ENCODE data around the gene TGM5. TPM values are rescaled to one million over a fixed set of nuclear protein-coding genes. Genes with fewer than 3 reads are reported as not detected.

Gene TGM5
- total RNA-seq, 1 experiment from 2014 or later = 0.39 TPM

GRCh38 chr15:43207024-43207423, 59.7 kb downstream of the TGM5 start:
- POLR2A ChIA-PET (ENCODE audit: unreplicated experiment) = no interaction called here

GRCh38 chr15:43206054-43206453, 60.7 kb downstream of the TGM5 start:
- ChIA-PET CTCF (no interaction called here), POLR2A (ENCODE audit: unreplicated experiment) (no interaction called here)
- TF ChIP-seq EZH2 (IDR thresholded peaks at IDR 0.05; ENCODE audit: low read depth) = no peak
- TF ChIP-seq CTCF (conservative IDR thresholded peaks at IDR 0.05) = no peak
- Histone ChIP-seq H3K79me2 (ENCODE audit: low read depth) (no peaks in the 10 kb centered on the region), H4K20me1 (ENCODE audit: insufficient read depth) (no peaks in the 10 kb centered on the region), H3F3A (ENCODE audit: insufficient read depth, low read depth) (no peaks in the 10 kb centered on the region), H2AFZ (no peak overlapping the region), H3K36me3 (ENCODE audit: low read depth) (no peaks in the 10 kb centered on the region), H3K9me3 (ENCODE audit: insufficient read depth, low read depth) (no peaks in the 10 kb centered on the region), H3K27me3 (ENCODE audit: insufficient read depth, low read depth) (no peaks in the 10 kb centered on the region), H3K4me2 (no peak overlapping the region), H3K4me1 (replicated peaks; ENCODE audit: insufficient read depth) (no peaks in the 10 kb centered on the region), H3K27ac (no peak overlapping the region), H3K4me3 (no peak overlapping the region), H3K9me2 (ENCODE audit: insufficient read depth) (no peaks in the 10 kb centered on the region)
- BruUV-seq (replicated peaks) = no TSS peak
- no peak for DNase-seq
- intact Hi-C loops (cut with micrococcal nuclease; ENCODE audit: unreplicated experiment) = no loop called here

More at GRCh38 chr15:43207024-43207423, 59.7 kb downstream of the TGM5 start:
- CTCF ChIA-PET = no interaction called here
- no peaks in the 10 kb centered on the region for H3K4me1 ChIP-seq (replicated peaks; ENCODE audit: insufficient read depth)
- H3K9me2 ChIP-seq (ENCODE audit: insufficient read depth) = no peaks in the 10 kb centered on the region
- intact Hi-C loops (cut with micrococcal nuclease; ENCODE audit: unreplicated experiment) = no loop called here
- H3K79me2 ChIP-seq (ENCODE audit: low read depth) = no peaks in the 10 kb centered on the region
- no peaks in the 10 kb centered on the region for H3K27me3 ChIP-seq (ENCODE audit: insufficient read depth, low read depth)
- no peaks in the 10 kb centered on the region for H3K36me3 ChIP-seq (ENCODE audit: low read depth)
- no peak overlapping the region for H3K27ac ChIP-seq
- BruUV-seq (replicated peaks) = no TSS peak
- no peaks in the 10 kb centered on the region for H4K20me1 ChIP-seq (ENCODE audit: insufficient read depth)
- H3F3A ChIP-seq (ENCODE audit: insufficient read depth, low read depth) = no peaks in the 10 kb centered on the region
- no peak overlapping the region for H2AFZ ChIP-seq
- no peak overlapping the region for H3K4me3 ChIP-seq
- TF ChIP-seq EZH2 (IDR thresholded peaks at IDR 0.05; ENCODE audit: low read depth) (no peak), CTCF (conservative IDR thresholded peaks at IDR 0.05) (no peak)
- no peak overlapping the region for H3K4me2 ChIP-seq
- DNase-seq = no peak
- H3K9me3 ChIP-seq (ENCODE audit: insufficient read depth, low read depth) = no peaks in the 10 kb centered on the region

GRCh38 chr15:43204016-43204901, 62.5 kb downstream of the TGM5 start:
- Histone ChIP-seq H3F3A (ENCODE audit: insufficient read depth, low read depth) (no peaks in the 10 kb centered on the region), H3K27me3 (ENCODE audit: insufficient read depth, low read depth) (no peaks in the 10 kb centered on the region), H3K27ac (no peak overlapping the region), H3K4me2 (no peak overlapping the region), H3K9me3 (ENCODE audit: insufficient read depth, low read depth) (no peaks in the 10 kb centered on the region), H3K4me1 (replicated peaks; ENCODE audit: insufficient read depth) (no peaks in the 10 kb centered on the region), H3K4me3 (no peak overlapping the region), H2AFZ (no peak overlapping the region), H3K9me2 (ENCODE audit: insufficient read depth) (no peaks in the 10 kb centered on the region), H3K79me2 (ENCODE audit: low read depth) (no peaks in the 10 kb centered on the region), H4K20me1 (ENCODE audit: insufficient read depth) (no peaks in the 10 kb centered on the region), H3K36me3 (ENCODE audit: low read depth) (no peaks in the 10 kb centered on the region)
- ChIA-PET CTCF (interaction anchor here (0.5 to 0.8 kb wide), 7 partner anchors 16 to 1758 kb away, joined by 3 to 10 read pairs (median 5); no protein-coding TSS in a partner anchor), POLR2A (ENCODE audit: unreplicated experiment) (interaction anchor here (0.6 kb wide), 3 partner anchors 21 to 658 kb away, joined by 3 to 4 read pairs (median 4); no protein-coding TSS in a partner anchor)
- no TSS peak for BruUV-seq (replicated peaks)
- TF ChIP-seq CTCF (conservative IDR thresholded peaks at IDR 0.05) (peak; percentile 54), EZH2 (IDR thresholded peaks at IDR 0.05; ENCODE audit: low read depth) (no peak)
- DNase-seq = no peak
- intact Hi-C loops (cut with micrococcal nuclease; ENCODE audit: unreplicated experiment) = loop anchor here (2.0 kb wide), 1 partner anchor 499 kb away; no protein-coding TSS in a partner anchor

Measured in PC-9 (cell line).